C4-2B (cell line): ENCODE data around the gene HELZ.

ENCODE experiments used
- CTCF ChIP-seq: fragments of 450-650 bp; conservative IDR thresholded peaks from 2 replicates; pipeline ENCODE4 v1.5.1; 2017; ENCODE audit warnings: mild to moderate bottlenecking
- ZFX ChIP-seq: fragments of 450-650 bp; IDR thresholded peaks from 2 replicates; pipeline ENCODE4 v1.6.1; 2017

DNA sequence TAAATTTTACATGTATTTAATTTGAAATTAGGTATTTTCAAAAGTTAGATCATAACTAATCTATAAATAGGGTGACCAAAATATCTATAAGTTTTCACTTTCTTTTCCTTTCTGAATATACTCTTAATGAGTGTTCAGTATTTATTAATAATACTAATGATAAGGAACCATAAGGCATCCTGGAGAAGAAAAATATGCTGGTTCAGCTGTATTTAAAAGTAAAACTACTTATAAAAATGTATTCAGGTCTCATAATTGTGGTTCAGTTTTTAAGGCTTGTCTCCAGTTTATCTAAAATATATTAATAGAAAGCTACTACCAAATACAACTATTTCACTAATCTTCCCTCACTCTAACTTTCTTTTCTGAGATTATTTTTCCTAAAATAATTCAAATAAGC lies 67.3 kb downstream of the HELZ start:
- no peak for TF ChIP-seq CTCF
- no peak for TF ChIP-seq ZFX
